Measurements from ENCODE around the gene NDUFS4. TPM values are rescaled to one million over a fixed set of nuclear protein-coding genes. Genes with fewer than 3 reads are reported as not detected.

Gene NDUFS4
- total RNA-seq, 1 donor from 2014 or later: 129 TPM

- H3K4me3 ChIP-seq (ENCODE audit: low read depth, low read length): no peak overlapping the region
- no peak for DNase-seq (ENCODE audit: low read depth)
- TF ChIP-seq CTCF (conservative IDR thresholded peaks at IDR 0.05; ENCODE audit: low read depth, low read length): no peak
Observed at GRCh38 chr5:53569453-53569852, 9.0 kb downstream of the NDUFS4 start.

- TF ChIP-seq CTCF (conservative IDR thresholded peaks at IDR 0.05; ENCODE audit: low read depth, low read length): no peak
- DNase-seq (ENCODE audit: low read depth): no peak
- no peak overlapping the region for H3K4me3 ChIP-seq (ENCODE audit: low read depth, low read length)
Observed at GRCh38 chr5:53571403-53571802, 11.0 kb downstream of the NDUFS4 start.

- no peak for TF ChIP-seq CTCF (conservative IDR thresholded peaks at IDR 0.05; ENCODE audit: low read depth, low read length)
- no peak for DNase-seq (ENCODE audit: low read depth)
Observed at GRCh38 chr5:53575101-53575500, 14.7 kb downstream of the NDUFS4 start.

GRCh38 chr5:53575831-53576230 lies 15.4 kb downstream of the NDUFS4 start:
- no peak for TF ChIP-seq CTCF (conservative IDR thresholded peaks at IDR 0.05; ENCODE audit: low read depth, low read length)

More at GRCh38 chr5:53575101-53575500, 14.7 kb downstream of the NDUFS4 start:
- no peak overlapping the region for H3K4me3 ChIP-seq (ENCODE audit: low read depth, low read length)

GRCh38 chr5:53576674-53577073 lies 16.2 kb downstream of the NDUFS4 start:
- no peak for TF ChIP-seq CTCF (conservative IDR thresholded peaks at IDR 0.05; ENCODE audit: low read depth, low read length)
- H3K4me3 ChIP-seq (ENCODE audit: low read depth, low read length): no peak overlapping the region
- DNase-seq (ENCODE audit: low read depth): no peak

More at GRCh38 chr5:53575831-53576230, 15.4 kb downstream of the NDUFS4 start:
- no peak overlapping the region for H3K4me3 ChIP-seq (ENCODE audit: low read depth, low read length)
- no peak for DNase-seq (ENCODE audit: low read depth)

GRCh38 chr5:53578854-53579253 lies 18.4 kb downstream of the NDUFS4 start:
- no peak for DNase-seq (ENCODE audit: low read depth)
- no peak overlapping the region for H3K4me3 ChIP-seq (ENCODE audit: low read depth, low read length)
- TF ChIP-seq CTCF (conservative IDR thresholded peaks at IDR 0.05; ENCODE audit: low read depth, low read length): no peak

GRCh38 chr5:53580547-53580946 lies 20.1 kb downstream of the NDUFS4 start:
- no peak for DNase-seq (ENCODE audit: low read depth)
- TF ChIP-seq CTCF (conservative IDR thresholded peaks at IDR 0.05; ENCODE audit: low read depth, low read length): no peak
- H3K4me3 ChIP-seq (ENCODE audit: low read depth, low read length): no peak overlapping the region

Measured in epithelial cell of proximal tubule (primary cell).